ENCODE results near the gene CLIP2.

The CLIP2 gene

GRCh38 chr7:74299401-74299800, 10.2 kb downstream of the CLIP2 start:
- H3K9me2 ChIP-seq (replicated peaks; ENCODE audit: insufficient read depth, low read length), result no peaks in the 10 kb centered on the region
- H2AFZ ChIP-seq (ENCODE audit: low read length), result no peak overlapping the region
- H3K36me3 ChIP-seq (replicated peaks; ENCODE audit: insufficient read depth, low read length), result no peaks in the 10 kb centered on the region
- H3K79me2 ChIP-seq (ENCODE audit: low read length), result no peaks in the 10 kb centered on the region
- no peaks in the 10 kb centered on the region for H3F3A ChIP-seq (ENCODE audit: insufficient read depth, low read length)
- no peaks in the 10 kb centered on the region for H3K4me1 ChIP-seq (ENCODE audit: low read length)
- H3K27ac ChIP-seq (ENCODE audit: low read length), result no peak overlapping the region
- no peak overlapping the region for H3K9ac ChIP-seq (ENCODE audit: low read length)
- H4K20me1 ChIP-seq (ENCODE audit: insufficient read depth, low read length), result no peaks in the 10 kb centered on the region
- no peak for DNase-seq
- peaks cover 9% of the 10 kb centered on the region; the same call in 1 of the 2 replicates for H3K27me3 ChIP-seq (replicated peaks; ENCODE audit: insufficient read depth, low read length)
- H3K4me2 ChIP-seq (ENCODE audit: low read depth, low read length), result no peak overlapping the region
- no peaks in the 10 kb centered on the region for H3K9me3 ChIP-seq (replicated peaks; ENCODE audit: insufficient read depth, low read length)
- no peak overlapping the region for H3K4me3 ChIP-seq (ENCODE audit: low read length)
- TF ChIP-seq EZH2phosphoT487 (IDR thresholded peaks at IDR 0.05; ENCODE audit: low read length) (no peak), EZH2 (optimal IDR thresholded peaks at IDR 0.05; ENCODE audit: low read depth, low read length) (no peak), CTCF (IDR thresholded peaks at IDR 0.05; ENCODE audit: low read length) (no peak)

- TF ChIP-seq EZH2phosphoT487 (IDR thresholded peaks at IDR 0.05; ENCODE audit: low read length) (no peak), EZH2 (optimal IDR thresholded peaks at IDR 0.05; ENCODE audit: low read depth, low read length) (no peak), CTCF (IDR thresholded peaks at IDR 0.05; ENCODE audit: low read length) (no peak)
- Histone ChIP-seq H3K36me3 (replicated peaks; ENCODE audit: insufficient read depth, low read length) (no peaks in the 10 kb centered on the region), H3K4me2 (ENCODE audit: low read depth, low read length) (no peak overlapping the region), H3K79me2 (ENCODE audit: low read length) (no peaks in the 10 kb centered on the region), H3K9me3 (replicated peaks; ENCODE audit: insufficient read depth, low read length) (no peaks in the 10 kb centered on the region), H3K4me3 (ENCODE audit: low read length) (no peak overlapping the region), H3K27ac (ENCODE audit: low read length) (no peak overlapping the region), H3K9ac (ENCODE audit: low read length) (no peak overlapping the region), H4K20me1 (ENCODE audit: insufficient read depth, low read length) (no peaks in the 10 kb centered on the region), H3K27me3 (replicated peaks; ENCODE audit: insufficient read depth, low read length) (peaks cover 5% of the 10 kb centered on the region; the same call in 1 of the 2 replicates), H3K9me2 (replicated peaks; ENCODE audit: insufficient read depth, low read length) (no peaks in the 10 kb centered on the region), H3K4me1 (ENCODE audit: low read length) (no peaks in the 10 kb centered on the region), H2AFZ (ENCODE audit: low read length) (no peak overlapping the region), H3F3A (ENCODE audit: insufficient read depth, low read length) (no peaks in the 10 kb centered on the region)
- no peak for DNase-seq
These were observed 11.7 kb downstream of the CLIP2 start for GRCh38 chr7:74300926-74301325.

- Histone ChIP-seq H3K4me2 (ENCODE audit: low read depth, low read length) (no peak overlapping the region), H3K27ac (ENCODE audit: low read length) (no peak overlapping the region), H3K4me1 (ENCODE audit: low read length) (no peaks in the 10 kb centered on the region), H4K20me1 (ENCODE audit: insufficient read depth, low read length) (no peaks in the 10 kb centered on the region), H3K4me3 (ENCODE audit: low read length) (no peak overlapping the region), H3K9ac (ENCODE audit: low read length) (no peak overlapping the region), H3K36me3 (replicated peaks; ENCODE audit: insufficient read depth, low read length) (no peaks in the 10 kb centered on the region), H3K9me2 (replicated peaks; ENCODE audit: insufficient read depth, low read length) (no peaks in the 10 kb centered on the region), H3F3A (ENCODE audit: insufficient read depth, low read length) (no peaks in the 10 kb centered on the region), H2AFZ (ENCODE audit: low read length) (no peak overlapping the region), H3K9me3 (replicated peaks; ENCODE audit: insufficient read depth, low read length) (no peaks in the 10 kb centered on the region), H3K79me2 (ENCODE audit: low read length) (no peaks in the 10 kb centered on the region), H3K27me3 (replicated peaks; ENCODE audit: insufficient read depth, low read length) (no peaks in the 10 kb centered on the region)
- no peak for DNase-seq
- TF ChIP-seq CTCF (IDR thresholded peaks at IDR 0.05; ENCODE audit: low read length) (no peak), EZH2phosphoT487 (IDR thresholded peaks at IDR 0.05; ENCODE audit: low read length) (no peak), EZH2 (optimal IDR thresholded peaks at IDR 0.05; ENCODE audit: low read depth, low read length) (no peak)
These were observed 13.6 kb downstream of the CLIP2 start for GRCh38 chr7:74302745-74303221.

All from MM.1S (cell line).